NCI-H146 treated with DMSO at 0.1 percent for 48 hours (cell line): ENCODE measurements around the gene SLC22A12.

Source experiments
- DNase-seq: peaks from one replicate; lab custom pipeline; 2025; ENCODE audit not compliant: unreplicated experiment; lab: John Stamatoyannopoulos, UW

Gene SLC22A12

DNA sequence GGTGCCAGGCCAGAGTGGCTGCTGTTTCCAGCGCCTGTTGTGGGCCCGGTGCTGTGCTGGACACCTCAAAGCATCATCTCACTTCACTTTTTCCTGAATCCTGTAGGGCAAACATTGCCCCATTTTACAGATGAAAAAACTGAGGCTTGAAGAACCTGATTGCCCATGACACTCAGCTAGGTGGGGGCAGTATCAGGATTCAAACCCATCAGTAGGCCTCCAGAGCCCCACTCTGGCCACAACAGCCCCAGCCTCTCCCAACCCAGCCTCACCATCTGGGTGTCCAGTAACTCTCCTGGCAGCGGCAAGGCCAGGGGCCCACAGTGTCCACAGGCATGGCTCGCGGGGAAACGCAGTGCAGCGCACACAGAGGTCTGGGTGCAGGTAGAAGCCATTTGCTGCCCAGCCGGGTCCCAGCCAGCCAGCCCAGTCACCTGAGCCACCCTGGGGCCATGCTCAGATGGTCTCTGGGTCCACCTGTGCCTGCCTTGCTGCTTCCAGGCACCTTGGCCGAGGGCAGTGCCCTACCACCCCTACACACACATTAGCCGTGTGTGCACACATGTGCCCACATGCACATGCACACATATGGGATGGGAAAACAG lies 11.5 kb downstream of the SLC22A12 start:
- no peak for DNase-seq

DNA sequence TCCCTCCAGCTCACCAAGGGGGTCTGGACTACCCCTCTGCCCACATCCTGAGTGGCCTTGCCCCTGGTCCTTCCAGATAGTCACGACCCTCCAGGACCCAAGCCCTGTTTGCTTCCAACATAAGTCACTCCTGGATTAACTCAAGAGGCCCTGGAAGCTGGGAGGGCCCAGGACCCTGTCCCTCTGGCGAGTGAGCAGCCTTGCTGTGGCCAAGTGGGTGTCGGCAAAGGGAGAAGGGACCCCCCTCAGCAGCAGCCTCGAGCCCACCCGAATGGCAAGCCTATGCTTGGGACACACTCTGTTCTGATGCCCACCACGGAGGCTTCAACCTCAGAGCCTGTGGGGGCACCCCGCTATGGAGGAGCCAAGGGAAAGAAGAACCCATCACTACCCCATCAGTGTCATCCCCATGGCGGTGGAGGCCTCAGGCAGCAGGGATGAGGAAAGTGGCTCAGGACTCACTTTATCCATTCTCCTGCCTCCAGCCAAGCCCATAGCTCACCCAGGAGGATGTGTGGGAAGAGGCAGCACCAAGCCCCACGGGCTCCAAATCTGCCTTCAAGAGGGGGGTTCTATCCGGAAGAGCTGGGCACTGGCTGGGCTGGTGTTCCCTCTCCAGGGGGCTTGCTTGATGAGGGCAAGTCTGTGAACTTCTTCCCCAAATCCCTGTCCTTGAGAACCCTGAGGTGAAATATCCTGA lies 12.5 kb downstream of the SLC22A12 start:
- DNase-seq: no peak

GRCh38 chr11:64604458-64605243 lies 13.6 kb downstream of the SLC22A12 start:
- DNase-seq: no peak

GRCh38 chr11:64605244-64605560 lies 14.2 kb downstream of the SLC22A12 start:
- no peak for DNase-seq

DNA sequence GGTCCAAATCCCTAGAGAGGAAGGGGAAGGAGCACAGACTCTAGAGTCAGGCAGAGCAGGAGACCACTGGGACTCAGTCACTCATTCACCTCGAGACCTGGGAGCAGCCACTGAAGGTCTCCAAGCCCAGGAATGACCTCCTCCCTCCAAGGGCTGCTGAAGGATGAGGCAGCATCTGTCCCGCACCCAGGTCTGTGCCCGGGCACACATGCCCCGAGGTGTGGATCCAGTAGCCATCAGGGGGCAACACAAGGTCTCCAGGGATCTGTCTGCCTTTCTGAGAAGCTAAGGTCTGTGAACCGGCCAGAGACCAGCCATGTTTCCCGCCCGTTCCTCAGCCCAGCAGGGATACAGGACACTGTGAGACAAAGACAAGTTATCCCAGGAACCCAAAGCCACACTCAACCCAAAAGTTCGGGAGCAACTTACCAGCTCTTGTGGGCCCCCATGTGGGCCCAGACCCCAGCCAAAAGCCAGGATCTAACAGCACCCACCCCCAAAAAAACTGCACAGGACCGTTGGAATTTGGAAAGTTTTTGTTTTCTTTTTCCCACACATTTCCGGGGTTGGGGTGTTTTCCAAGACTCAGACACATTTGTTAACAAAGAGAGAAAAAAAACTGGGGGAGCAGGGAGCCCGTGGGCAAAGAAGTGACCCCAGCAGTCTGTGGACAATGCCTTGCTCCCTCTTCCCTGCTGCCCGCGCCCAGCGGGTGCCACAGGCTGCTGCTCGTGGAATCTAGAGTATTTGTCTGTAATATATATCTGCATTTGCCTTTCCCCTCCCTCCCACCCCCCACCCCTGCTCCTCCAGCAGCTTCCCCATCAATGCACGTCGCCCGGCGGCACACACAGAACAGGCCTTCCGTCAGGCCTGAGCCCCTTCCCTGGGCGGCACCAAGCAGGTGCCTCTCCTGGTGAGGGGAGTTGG lies 14.9 kb downstream of the SLC22A12 start:
- DNase-seq: no peak

- DNase-seq: no peak
Measured at GRCh38 chr11:64606796-64607380, 15.9 kb downstream of the SLC22A12 start.

DNA sequence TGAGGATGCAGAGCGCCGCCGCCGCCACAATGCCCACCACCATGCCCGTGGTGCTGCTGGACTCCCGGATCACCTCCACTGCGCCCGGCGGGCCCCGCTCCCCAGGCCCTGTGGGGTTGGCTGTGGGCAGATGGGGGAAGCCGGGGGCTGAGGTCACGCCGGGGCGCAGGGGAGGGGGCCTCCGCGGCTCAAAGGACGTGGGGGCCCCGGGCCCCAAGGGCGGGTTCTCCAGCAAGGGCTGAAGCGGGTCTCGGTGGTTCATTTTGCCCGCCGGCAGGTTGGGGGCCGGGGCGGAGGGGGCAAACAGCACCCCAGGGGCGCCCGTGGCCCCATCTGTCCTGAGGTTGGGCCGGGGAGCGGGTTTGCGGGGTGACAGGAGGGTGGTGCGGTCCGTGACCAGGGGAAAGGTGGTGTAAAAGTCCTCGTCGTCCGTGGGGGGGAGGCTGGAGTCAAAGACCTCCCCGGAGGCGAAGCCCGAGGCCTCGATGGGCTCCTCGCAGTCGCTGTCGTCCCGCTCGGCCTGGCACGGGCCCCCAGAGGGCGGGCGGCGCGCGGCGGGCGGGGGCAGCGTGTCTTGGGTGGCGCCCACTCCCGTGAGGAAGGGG lies 16.5 kb downstream of the SLC22A12 start:
- DNase-seq: no peak

- no peak for DNase-seq
Measured at GRCh38 chr11:64608046-64608445, 17.0 kb downstream of the SLC22A12 start.

- no peak for DNase-seq
Measured at GRCh38 chr11:64608636-64609035, 17.6 kb downstream of the SLC22A12 start.

DNA sequence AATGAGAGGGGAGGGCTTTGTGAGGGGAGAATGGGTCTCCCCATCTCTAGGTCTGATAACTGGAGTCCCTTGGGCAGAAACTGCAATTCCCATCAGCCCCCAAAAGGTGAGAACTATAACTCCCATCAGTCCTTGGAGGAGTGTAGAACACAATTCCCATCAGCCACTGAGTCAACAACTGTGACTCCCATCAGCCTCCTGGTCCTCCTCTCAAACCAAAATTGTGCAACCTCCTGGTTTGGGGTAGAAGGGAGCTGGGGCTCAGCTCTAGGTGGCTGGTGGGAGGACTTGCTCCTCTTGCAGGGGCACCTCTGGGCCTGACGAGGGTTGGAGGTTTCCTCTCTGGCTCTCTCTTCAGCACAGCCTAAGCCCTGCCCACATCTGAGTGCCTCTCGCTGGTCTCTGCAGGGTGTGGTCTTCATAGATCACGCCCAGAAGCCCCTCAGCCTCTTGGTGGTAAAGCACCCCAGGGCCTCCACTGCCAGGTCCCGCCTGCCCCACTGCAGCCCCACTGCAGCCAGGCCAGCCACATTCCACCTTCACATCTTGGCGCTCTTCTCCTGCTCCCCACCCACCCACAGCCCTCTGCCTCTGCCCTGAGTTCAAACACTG lies 18.5 kb downstream of the SLC22A12 start:
- no peak for DNase-seq

- no peak for DNase-seq
Measured at GRCh38 chr11:64610596-64610995, 19.6 kb downstream of the SLC22A12 start.

DNA sequence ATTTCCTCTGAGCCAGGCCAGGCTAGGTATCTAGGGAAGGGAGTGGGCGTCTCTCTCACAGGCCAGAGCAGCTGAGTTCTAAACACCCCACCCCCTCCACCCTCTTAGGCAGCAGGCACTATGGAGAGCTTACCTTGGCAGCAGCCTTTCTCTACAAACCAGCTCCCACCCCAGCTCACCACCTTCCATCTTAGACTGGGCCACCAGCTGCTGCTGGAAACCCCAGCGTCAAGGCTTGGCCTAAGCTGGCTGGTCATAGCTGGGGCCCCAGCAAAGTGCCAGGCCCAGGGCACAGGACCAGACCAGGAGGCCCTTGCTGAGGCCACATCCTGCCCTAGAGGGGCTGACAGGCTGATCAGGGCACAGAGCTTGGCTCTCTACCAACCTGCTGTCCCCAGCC lies 20.2 kb downstream of the SLC22A12 start:
- DNase-seq: no peak

GRCh38 chr11:64611869-64612646 lies 21.0 kb downstream of the SLC22A12 start:
- DNase-seq: no peak

DNA sequence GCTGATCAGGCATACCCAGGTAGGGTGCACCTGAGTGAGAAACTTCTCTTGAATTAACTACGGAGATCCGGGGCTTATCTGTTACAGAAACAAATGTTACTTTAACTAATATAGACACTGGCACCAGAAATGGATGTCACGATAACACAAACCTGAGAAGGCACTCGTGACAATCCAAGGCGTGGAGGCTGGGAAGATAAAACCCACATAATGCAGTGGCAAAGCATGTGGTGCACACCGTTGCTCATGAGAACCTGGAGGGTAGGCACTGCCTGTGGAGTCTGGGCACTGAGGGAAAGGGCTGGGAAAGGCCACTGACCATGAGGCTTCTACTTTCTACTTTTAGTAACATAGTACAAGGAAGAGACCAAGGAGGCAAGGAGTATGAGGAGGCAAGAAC lies 22.6 kb downstream of the SLC22A12 start:
- DNase-seq: no peak

DNA sequence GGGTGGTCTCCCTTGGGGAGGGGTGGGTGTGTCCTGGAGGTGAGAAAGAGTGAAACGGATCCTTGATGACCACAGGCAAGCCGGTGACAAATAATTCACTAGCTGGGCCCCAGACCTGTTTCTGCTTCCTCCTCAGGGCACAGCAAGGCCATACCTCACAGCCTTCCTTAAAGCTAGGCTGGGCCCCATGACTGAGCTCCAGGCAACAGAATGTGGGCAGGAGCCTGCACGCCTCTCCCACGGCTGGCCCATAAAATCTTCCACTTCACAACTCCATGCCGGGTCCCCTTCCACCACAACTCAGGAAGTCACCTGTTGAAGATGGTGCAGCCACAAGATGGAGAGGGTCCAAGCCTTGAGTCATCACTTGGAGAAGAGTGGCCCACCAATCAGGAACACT lies 23.9 kb downstream of the SLC22A12 start:
- DNase-seq: no peak

GRCh38 chr11:64616817-64617216 lies 25.8 kb downstream of the SLC22A12 start:
- DNase-seq: no peak

GRCh38 chr11:64619196-64619595 lies 28.2 kb downstream of the SLC22A12 start:
- DNase-seq: no peak

GRCh38 chr11:64619811-64620380 lies 28.9 kb downstream of the SLC22A12 start:
- DNase-seq: no peak

DNA sequence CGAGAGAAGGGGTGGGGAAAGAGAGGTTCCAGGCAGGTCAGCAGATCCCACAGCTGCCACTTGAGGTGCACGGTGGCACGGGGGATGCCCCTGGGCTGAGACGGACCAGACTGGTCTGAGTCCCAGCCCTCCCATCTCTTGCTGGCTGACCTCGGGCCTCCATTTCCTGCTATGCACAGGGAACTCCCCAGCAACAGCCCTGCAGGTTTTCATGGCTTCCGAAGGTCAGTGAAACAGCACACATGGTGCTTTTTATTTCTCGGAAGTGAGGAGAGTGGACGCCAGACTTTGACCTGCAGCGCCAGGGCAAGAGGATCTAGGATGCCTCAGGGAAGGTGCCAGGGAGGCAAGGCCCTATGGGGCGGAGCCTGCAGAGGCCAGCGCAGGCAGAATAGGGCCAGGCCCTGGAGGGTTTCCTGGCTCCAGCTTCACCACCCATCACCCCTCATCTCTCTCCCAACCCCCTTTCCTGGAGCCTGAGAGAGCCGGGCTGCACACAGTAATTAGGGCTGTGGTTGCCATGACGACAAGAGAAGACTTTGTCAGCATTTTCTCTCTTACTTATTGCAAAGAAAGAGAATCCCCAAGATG lies 29.5 kb downstream of the SLC22A12 start:
- no peak for DNase-seq
